ENCODE data around the gene CASKIN2.
"Not testable (repeated sequence)": the region's sequence is repeated elsewhere in the genome, so short reads cannot be mapped to it uniquely, and the experiment has no call there.

Gene CASKIN2

DNA sequence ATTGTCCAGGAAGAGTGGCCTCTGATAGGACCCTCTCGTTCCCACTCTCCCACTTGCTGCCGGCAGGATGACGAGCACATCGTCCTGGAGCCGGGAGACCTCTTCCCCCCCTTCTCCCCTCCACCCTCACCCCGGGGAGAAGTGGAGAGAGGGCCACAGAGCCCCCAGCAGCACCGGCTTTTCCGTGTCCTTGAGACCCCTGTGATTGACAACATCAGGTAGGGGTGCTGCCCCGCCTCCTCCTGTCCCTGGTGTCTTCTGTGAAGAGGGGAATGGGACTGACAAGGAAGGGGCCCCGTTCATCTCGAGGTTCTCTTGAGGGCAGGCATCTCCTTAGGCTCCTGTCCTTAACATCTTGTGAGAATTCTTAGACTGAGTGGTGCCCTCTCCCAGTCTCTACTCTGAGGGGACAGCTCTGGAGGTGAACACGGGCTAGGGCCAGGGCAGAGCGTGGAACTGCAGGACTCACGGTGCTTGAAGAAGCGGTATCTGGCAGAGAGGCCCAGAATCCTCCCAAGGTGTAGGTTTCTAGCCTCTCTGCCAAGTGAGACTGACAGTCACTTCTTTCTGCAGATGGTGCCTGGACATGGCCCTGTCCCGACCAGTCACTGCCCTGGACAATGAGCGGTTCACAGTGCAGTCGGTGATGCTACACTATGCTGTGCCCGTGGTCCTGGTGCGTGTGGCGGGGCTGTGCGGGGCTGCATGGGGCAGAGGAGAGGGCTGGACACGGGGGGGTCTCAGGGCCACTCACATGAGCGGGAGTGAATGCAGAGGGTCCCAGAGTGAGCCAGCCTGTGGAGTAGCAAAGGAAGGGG lies 26.4 kb downstream of the CASKIN2 start:
- DNase-seq = no peak

DNA sequence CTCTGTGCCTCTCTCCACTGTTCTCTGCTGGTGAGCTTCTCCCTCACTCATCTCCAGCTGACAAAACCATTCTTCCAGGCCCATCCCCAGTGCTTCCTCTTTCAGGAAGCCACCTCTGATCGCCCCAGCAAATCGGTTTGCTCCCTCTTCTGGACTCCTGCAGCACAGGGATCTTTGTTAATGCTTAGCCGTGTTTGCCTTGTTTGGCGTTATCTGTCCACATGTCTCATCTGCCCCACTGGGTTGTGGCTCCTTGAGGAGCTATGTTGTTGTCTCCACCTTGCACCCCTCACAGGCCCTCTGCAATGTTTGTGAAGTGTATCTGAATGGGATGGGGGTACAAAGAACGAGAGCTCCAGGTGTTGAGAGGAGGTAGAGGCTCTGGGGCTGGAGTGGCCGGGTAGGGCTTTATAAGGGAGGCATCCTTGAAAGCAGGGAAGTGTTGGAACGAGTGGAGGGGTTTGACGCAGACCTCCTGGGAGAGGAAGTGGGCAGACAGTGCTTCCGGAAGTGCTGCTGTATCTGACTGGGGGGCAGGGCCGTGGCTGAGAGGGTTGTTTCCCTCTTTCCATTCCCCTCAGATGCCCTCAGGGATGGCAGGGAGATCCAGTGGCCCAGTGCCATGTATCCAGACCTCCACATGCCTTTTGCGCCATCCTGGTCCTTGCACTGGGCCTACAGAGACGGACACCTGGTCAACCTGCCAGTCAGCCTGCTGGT lies 27.8 kb downstream of the CASKIN2 start:
- peak; percentile 75 for DNase-seq

DNA sequence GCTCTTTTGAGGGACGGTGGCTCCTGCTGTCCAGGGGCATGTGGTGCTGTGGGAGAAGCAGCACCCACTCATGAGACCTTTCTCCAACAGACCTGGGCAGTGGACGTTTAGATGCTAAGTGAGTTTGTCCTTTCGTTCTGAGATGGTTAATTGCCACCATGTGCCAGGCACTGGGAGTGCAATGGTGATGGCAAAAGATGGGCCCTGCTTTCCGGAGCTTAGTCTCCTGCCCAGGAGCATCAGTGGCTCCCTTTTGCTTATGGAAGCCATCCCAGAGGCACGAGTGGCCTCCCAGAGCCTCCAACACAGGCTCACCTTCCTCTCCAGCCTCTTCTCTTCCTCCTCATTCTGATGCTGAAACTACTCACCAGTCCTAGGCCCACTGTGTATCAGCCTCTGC lies 28.4 kb downstream of the CASKIN2 start:
- DNase-seq = no peak

DNA sequence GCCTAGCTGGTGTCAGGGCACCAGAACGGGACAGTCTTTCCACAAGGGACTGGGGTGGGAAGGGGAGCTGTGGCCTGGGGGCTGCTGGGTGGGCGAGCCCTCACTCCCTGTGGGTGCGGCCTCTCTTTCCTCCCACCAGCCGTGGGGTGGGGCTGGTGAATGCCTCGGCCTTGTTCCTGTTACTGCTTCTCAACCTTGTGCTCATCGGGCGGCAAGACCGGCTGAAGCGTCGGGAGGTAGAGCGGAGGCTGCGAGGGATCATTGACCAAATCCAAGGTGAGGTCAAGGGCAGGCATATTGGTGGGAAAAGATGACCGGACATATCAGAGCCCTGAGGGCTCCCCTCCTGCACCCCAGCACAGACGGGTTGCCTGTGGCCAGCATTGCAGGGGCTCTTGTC lies 29.2 kb downstream of the CASKIN2 start:
- DNase-seq = no peak

DNA sequence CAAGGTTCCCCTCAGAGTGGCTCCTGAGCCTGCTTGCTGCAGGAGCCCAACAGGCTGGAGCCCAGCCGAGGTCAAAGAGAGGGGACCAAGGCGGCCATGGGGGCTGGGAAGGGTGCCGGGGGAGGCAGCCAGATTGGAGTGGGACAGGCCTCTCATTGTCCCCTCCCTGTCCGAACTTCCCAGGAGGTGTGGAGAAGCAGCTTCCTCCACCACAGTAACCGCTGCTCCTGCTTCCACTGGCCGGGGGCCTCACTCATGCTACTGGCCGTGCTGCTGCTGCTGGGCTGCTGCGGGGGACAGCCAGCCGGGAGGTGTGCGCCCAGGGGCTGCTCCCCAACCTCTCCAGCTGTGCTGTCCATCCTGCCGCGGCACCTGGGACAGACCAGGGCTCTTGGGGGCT lies 29.6 kb downstream of the CASKIN2 start:
- DNase-seq = no peak

- no peak for DNase-seq
Observed at GRCh38 chr17:75482098-75482942, 33.0 kb downstream of the CASKIN2 start.

GRCh38 chr17:75481194-75482068 lies 33.9 kb downstream of the CASKIN2 start:
- DNase-seq = no peak

GRCh38 chr17:75480281-75480680 lies 35.1 kb downstream of the CASKIN2 start:
- no peak for DNase-seq

DNA sequence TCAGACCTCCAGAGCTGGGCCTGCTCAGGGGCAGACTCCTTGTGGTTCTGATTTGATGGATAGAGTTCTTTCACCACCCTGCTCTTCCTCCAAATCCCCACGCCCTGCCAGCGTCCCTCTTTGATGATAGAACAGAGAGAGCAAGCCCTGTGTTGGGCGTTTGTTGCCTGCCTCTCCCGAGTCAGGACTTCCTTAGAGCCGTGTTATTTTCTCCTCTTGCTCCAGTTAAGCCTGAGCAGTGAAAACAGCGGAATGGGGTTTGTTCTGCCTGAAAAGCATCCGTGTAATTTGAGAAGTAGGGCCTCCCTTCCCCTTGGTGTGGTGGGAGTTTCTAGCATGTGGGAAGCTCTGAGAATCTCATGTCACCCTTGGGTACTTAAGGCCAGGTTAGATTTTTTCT lies 36.8 kb downstream of the CASKIN2 start:
- DNase-seq = no peak

DNA sequence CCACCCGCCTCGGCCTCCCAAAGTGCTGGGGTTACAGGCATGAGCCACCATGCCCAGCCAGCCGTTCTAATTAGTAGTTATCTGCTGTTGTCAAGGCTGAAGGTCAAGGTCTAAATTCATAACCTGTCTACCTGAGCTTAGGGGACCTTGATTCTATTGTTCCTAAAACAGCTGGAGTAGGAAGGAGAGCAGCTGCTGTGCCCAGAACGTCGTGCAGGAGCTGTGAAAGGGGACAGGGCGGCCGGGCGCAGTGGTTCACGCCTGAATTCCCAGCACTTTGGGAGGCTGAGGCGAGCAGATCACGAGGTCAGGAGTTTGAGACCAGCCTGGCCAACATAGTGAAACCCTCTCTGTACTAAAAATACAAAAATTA lies 37.9 kb downstream of the CASKIN2 start:
- DNase-seq = not testable (repeated sequence)

- no peak for DNase-seq
Observed at GRCh38 chr17:75476752-75477489, 38.4 kb downstream of the CASKIN2 start.

DNA sequence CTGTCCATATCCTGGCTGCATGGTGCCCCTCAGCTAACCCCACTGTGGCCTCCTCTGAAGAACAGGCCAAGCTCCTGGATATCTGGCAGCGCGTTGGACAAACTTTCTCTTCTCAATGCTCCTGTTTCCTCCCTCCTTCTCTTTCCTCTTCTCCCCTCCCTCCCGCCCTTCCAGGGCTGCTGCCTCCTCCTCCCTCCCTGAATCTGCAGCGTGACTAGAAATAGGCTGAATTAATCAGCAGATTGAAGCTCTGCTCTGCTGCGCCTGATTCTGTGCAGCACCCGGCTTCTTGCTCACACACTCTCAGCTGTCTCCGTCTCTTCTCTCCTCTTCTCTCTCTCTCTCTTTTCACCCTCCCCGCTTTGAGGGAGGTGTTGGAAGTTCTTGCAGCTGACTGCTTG lies 39.1 kb downstream of the CASKIN2 start:
- DNase-seq = no peak

- DNase-seq = no peak
Observed at GRCh38 chr17:75475851-75476250, 39.5 kb downstream of the CASKIN2 start.

DNA sequence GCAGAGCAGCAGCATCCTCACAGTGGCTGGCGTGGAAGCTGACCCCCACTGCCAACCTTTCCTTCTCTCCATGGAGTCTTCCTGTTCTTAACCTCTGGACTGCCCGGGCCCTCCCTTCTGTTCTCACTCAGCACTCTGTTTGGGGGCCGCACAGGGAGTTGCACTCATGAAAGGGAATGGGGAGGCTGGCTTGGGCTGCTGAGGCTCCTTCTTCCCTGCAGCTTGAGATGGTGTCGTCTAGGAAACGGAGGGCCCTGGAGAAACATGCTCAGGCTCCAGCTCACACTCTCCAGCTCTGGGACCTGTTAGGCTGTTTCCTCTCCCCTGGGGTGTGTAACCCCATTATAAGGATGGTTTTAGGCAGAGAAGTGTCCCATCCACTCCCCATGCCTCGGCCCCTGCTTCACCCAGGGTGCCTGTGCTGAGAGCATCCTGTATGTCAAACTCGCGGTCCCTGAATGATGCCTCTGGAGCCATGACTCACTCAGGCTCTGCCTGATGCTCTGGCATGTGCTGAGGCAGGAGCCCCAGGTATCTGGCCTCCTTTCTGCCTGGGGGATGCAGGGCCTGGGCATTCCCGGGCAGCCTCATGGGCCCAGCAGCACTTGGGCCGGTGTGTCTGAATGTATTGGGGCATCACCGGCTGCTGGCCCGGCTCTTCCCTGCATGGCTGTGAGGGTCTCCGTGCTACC lies 40.0 kb downstream of the CASKIN2 start:
- no peak for DNase-seq

DNA sequence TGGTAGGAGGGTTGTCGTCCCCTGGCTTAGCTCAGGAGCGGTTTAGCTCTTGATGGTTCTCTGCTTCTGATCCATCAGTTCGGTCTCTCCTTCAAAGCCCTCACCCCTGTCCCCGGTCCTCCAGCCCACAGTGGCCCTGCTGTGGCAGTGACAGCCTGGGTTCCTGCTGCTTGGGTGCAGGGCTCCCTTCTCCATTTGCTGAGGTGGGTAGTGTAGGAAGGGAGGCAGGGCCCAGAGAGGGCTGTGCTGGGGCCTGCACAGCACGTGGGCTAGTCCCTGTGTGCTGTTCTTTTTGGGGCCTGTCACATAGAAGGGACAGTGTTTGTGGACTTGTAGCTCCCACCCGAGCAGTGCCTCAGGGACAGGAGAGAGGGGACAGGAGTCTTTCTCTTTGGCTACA lies 40.6 kb downstream of the CASKIN2 start:
- no peak for DNase-seq

DNA sequence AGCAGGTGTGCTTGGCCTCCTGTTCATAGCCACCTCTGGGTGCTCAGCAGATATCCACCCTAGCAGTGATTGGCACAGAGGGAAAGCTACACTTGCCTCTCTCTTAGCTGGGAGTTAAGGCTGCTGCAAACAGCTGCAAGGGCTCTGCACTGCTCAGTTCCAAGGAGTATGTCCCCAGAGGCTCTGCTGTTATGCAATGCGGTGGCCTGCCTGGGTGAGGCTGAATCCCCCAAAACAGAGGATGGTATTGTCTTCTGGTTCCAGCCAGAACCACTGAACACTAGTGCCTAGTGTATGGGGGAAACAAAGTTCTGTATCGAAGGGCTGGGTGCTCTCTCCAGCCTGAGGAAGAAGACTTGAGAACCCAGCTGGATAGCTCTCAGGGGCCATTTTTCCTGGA lies 42.1 kb downstream of the CASKIN2 start:
- DNase-seq = no peak

- DNase-seq = no peak
Observed at GRCh38 chr17:75472119-75472518, 43.2 kb downstream of the CASKIN2 start.

DNA sequence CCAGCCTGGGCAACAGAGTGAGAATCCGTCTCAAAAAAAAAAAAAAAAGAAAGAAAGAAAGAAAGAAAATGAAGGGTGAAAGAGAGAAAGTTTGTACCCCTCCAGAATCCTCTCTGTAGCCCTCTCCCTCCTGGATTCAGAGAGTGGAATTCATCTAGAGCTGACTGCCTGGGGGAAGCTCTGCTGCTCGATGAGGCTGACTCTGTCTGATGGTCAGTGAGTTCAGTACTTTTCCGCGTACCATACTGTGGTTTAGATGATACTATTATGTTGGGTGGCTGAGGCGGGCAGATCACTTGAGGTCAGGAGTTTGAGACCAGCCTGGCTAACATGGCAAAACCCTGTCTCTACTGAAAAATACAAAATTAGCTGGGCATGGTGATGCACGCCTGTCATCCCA lies 44.1 kb downstream of the CASKIN2 start:
- DNase-seq = no peak

DNA sequence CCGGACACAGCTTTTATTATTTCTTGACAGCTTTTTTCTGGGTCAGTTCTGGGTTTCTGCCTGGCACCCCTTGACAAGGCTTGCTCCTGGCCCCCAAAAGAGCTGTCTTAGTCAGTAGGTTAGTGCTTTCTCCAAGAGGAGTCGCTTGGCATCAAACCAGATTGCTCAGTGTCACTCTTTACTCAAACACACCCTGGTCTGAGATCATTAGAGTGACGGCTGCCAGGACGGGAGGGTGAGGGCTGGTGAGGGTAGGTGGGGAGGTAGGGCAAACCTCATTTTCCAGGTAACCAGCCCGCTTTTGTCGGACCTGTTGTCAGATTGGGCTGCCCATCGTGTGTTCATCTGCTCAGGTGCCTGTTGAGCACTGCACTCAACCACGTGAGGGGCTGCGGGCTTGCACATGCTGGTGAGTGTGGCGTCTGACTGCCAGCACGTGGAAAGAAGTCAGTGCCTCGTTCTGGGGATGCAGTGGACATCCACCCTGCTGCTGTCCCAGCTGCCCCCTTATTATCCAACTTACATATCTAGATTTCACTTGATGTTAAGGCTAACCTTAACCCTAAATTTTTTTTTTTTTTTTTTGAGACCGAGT lies 46.5 kb downstream of the CASKIN2 start:
- DNase-seq = no peak

- DNase-seq = no peak
Observed at GRCh38 chr17:75468291-75468754, 47.0 kb downstream of the CASKIN2 start.

GRCh38 chr17:75465039-75465438 lies 50.3 kb downstream of the CASKIN2 start:
- no peak for DNase-seq

Measured in GF-D8 (cell line).